NK-92 treated with Interleukin-12 subunit alpha and Interleukin-12 subunit beta, amount 100 ng/mL, for 24 hours (cell line): ENCODE measurements around the gene TNNI3.
"Not testable (repeated sequence)": the region's sequence is repeated elsewhere in the genome, so short reads cannot be mapped to it uniquely, and the experiment has no call there.

Source experiments
- DNase-seq: peaks from one replicate; lab custom pipeline; 2025; lab: John Stamatoyannopoulos, UW

Gene TNNI3

DNA sequence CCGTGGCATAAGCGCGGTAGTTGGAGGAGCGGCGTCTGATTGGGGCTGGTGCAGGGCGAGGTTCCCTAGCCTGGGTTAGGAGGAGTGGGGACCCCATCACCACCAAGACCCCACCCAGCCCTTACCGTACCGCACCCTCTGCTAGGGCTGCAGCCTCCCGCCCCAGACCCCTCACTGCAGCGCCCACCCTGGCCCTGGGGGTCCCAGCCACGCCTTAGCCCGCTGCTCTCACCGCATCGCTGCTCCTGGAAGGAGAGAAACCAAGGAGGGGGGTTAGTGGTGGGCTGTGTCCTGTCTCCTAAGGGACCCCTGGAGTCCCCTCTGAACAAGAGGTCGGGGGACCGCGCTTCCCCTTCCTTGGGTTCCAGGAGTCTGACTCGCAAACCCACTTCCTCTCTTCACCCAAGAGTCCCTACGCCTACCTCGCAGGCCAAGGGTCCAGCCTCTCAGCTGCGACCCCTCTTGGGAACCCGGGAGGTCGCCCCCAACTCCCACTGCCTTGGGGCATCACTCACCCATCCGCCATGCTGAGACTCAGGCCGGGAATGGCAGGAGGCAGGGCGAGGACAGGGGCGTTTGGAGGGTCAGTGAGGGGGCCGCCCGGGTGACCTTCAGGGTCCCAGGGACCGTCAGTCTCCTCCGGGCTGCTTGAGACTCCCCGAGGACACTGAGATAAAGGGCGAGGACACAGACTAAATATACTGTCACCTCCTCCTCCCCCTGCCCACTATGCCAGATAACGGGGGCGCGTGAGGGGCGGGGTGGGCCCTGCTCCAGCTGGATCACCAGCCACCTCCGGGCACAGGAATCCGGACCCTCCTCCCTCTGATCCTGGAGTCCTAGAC lies at the start of gene TNNI3:
TSS of gene TNNI3 (minus strand) at position 669 of the 845 bp plus-strand sequence. CDS start at position 526, 143 bp downstream.
- DNase-seq = no peak

DNA sequence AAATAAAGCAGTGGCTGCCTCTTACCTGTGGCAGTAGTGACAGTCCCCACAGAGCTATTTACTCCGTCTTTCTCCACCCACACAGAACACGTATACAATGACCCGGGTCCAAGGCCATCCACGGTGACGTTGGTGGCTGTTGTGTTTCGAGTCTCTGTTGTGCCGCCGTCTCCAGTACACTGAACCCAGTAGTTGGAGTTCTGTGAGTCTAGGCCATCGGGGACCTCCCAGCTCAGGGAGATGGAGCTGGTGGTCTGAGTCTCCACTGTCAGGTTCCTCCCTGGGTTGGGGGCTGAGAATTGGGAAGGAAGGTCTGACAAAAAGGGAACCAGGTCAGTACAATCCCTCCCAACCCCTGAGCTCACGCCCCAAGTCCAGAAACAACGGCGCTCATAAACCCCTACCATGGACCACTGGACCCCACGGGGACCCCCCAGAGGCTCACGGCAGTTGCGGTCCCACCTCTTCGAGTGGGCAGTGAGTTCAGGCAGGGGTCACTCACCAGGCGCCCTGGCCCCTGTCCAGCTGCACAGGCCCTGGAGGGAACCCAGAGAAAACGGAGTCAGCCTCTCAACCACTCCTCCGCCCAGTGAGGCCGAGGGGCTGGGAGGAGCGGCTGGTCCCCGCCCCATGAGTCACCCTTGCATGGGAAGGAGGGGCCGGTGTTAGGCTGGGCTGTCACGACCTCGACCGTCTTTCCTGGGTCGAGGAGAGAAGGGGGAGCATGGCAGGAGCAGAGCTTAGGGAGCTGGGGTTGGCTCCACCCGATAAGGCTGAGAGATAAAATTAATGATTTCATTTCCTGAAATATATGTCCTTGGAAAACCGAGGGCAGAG lies 49.4 kb upstream of the TNNI3 start:
- DNase-seq = no peak

DNA sequence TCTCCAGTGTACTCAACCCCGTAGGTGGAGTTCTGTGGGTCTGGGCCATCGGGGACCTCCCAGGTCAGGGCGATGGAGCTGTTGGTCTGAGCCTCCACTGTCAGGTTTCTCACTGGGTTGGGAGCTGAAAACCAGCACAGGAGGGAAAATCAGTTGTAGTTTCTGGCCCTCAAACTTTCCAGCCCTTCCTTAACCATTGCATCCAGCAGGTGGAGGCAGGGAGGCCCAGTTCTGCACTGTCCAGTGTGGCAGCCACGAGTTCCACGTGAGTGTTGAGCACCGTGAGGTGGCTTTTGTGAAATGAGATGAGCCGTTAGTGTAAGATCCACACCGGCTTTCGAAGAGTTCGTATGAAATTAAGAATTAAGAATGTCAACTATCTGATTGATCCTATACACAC lies 44.7 kb upstream of the TNNI3 start:
- DNase-seq = not testable (repeated sequence)

DNA sequence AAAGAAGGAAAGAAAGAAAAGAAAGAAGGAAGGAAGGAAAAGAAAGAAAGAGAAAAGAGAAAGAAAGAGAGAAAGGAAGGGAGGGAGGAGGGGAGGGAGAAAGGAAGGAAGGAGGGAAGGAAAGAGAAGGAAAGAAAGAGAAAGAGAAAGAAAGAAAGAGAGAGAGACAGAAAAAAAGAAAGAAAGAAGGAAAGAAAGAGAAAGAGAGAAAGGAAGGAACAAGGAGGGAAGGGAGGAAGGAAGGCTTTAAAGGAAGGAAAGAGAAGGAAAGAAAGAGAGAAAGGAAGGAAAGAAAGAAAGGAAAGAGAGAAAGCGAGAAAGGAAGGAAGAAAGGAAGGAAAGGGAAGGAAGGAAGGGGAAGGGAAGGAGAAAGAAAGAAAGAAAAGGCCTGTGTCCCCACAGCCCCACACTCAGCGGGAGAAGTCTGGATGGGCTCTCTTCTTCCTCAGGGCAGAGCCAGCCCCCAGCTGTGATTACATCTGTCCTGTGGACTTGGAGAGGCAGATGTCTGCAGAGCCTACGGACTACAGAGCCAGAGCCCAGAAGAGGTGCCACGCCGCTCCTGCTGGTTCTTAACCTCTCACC lies 42.2 kb upstream of the TNNI3 start:
- DNase-seq = no peak

DNA sequence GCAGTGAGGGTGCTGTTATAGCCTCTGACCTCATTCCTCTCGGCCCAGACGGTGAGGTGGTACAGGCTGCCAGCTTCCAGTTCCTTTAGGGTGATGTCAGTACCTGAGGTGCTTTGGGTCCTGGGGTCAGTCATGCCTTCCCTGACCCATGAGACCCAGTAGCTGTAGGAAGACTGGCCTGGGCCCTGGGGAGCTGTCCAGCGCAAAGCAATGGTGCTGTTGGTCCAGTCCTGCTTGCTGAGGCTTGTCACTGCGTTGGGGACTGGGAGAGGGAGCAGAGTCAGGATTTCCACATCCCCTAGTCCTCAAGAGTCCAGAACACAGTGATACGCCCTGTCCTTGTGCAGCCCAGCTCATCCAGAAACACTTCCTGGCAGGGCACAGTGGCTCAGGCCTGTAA lies 41.1 kb upstream of the TNNI3 start:
- no peak for DNase-seq

DNA sequence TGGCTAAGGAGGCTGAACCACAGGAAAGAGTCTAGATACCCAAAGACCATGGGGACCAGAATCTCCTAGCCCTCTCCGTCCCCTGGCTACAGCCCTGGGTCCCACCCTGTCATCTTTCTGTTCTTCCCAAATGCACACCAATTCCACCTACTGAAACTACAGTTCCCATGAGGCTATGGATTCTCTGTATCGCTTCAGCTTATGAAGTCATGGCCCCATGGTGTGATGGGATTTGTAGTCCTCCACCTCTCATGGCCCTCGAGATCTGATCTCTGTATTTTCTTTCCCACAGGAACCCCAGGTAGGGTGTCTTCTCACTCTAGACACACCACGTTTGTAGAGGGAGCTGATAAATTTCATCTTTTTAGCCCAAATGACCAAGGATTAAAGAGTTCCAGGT lies 40.0 kb upstream of the TNNI3 start:
- no peak for DNase-seq

DNA sequence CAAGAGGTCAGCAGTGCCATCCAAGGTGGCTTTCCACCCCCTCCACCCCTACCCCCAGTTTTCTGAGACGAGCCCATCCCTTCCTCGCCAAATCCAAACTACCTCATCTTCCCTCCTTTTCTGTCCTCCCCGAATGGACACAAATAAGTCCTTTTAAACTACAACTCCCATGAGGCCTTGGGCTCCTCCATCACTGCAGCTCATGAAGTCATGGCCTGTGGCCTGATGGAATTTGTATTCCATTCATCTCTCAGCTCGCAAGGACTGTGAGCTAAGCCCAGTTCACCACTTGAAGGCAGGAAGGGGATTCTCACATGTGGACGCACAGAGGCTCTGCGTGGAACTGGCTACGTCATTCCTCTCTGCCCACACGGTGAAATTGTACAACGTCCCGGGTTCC lies 39.3 kb upstream of the TNNI3 start:
- DNase-seq = no peak

DNA sequence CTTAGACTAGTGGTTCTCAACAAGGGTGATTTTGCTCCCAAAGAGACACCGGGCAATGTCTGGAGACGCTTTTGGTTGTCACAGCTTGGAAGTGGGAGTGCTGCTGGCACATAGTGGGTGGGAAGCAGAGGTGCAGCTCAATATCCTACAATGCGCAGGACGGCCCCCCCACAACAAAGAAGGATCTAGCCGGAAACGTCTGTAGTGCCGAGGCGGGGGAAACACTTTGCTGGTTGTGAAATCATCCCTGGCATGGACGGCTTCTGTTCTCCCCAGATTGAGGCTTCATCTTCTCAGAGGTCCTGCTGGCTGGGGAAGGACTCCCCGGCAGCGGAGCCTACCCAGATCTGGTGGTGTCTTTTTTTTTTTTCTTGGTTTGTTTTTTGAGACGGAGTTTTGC lies 35.9 kb upstream of the TNNI3 start:
- DNase-seq = no peak

DNA sequence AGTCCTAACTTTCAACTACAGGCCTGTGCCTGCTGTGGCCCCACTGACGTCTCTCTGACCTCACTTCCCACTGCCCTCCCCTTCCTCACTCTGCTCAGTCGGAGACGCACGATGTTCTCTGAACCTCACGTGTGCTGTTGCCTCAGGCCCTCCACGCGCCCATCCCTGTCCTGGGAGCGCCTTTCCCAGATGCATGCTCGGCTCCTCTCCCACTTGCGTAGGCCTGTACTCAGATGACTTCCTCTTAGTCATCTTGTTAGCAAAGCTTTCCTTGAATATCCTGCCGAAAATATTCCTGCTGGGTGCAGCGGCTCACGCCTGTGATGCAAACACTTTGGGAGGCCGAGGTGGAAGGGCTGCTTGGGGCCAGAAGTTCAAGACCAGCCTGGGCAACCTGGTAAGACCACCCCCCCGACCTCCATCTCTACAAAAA lies 31.9 kb upstream of the TNNI3 start:
- no peak for DNase-seq

DNA sequence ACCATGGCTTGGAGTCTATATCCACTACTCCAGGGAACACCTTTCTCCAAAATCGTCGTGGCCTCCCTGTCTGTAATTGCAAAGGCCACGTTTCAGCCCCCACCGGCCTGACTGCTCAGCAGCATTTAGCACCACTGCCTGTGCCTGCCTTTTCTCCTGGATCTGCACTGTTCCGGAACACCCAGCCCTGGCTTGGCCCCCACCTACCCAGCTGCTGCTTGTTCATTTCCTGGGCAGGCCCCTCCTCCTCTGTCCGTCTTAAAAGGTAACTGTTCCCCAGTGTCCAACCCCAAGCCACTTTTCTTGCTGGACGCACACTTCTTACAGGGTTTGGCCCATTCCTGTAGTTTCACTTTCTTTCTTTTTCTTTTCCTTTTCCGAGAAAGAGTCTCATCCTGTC lies 31.1 kb upstream of the TNNI3 start:
- no peak for DNase-seq

DNA sequence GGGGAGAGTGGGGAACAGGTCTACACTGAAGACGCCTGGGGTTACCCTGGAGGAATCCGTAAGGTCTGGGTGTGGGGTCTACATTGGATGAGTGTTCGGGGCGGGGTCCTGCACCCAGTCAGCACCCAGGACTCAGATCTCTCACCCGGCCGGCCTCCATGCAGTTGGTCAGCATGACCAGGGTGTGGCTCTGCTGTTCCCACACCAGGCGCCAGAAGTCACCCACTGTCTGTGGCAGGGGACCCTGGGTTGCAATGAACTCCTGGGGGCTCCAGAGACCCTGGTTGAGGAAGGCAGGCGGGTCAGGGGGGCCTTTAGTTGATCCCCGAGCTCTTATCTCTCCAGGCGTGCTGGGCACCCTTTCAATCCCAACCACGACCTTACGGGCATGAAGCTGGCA lies 28.5 kb upstream of the TNNI3 start:
- no peak for DNase-seq

DNA sequence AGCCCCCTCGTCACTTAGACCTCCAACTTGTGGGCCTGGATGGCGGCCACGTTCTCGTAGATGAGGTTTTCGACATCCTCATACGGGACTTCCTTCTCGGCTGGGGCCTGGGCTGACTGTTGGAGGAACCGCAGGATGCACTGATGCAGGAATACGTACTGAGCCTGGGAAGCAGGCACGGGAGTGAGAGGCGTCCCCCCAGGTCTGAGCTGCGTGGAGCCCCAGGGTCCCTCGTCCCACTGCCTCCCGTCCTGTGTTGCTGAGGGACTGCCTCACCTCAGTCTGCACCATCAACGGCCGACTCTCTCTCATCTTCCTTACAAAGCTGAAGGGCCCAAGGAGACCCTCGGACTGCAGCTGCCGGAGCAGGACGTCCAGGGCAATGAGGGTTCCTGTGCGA lies 24.2 kb upstream of the TNNI3 start:
- DNase-seq = no peak

DNA sequence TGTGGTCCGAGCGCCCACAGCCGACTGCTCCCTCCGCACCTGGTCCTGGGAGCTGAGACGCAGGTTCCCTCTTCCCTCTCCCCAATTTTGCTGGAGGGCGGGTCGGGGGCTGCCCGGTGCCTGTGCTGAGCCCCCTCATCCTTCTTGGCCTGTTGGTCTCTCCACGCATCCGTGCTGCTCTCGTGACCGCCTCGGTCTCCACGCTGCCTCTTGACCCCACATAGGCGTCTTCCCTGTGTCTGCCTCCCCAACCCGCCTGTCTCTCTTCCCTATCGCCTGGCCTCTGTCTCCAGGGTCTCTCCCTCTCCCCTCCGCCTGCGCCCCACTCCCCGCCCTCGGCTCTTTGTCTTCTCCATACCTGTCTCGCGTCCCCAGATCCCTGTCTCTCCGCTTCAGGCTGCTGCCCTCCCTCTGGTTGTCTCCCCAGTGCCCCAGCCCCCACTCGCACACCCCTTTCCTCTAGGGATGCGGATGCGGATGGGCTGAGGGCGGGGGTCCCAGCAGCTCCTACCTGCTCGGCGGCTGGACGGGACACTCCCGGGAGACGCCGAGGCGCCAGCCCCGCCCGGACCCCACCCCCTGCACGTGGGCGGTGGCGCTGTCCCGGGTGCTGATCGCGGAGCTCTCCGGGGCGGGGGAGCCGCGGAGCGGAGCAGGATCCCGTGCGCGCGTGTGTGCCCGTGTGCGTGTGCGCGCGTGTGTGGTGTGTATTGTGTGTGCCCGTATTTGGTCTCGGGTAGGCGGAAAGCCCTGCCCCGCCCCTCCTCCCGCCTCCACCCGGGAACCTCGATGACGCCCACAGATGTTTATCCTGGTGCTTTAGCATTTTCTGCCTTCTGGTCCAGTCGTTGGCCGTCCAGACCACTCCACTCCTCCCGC lies 22.3 kb upstream of the TNNI3 start, which contains the start of gene SYT5:
TSS of gene SYT5 (minus strand) at position 684 of the 879 bp plus-strand sequence. CDS start 1,248 bp downstream, outside the sequence.
- DNase-seq = no peak

DNA sequence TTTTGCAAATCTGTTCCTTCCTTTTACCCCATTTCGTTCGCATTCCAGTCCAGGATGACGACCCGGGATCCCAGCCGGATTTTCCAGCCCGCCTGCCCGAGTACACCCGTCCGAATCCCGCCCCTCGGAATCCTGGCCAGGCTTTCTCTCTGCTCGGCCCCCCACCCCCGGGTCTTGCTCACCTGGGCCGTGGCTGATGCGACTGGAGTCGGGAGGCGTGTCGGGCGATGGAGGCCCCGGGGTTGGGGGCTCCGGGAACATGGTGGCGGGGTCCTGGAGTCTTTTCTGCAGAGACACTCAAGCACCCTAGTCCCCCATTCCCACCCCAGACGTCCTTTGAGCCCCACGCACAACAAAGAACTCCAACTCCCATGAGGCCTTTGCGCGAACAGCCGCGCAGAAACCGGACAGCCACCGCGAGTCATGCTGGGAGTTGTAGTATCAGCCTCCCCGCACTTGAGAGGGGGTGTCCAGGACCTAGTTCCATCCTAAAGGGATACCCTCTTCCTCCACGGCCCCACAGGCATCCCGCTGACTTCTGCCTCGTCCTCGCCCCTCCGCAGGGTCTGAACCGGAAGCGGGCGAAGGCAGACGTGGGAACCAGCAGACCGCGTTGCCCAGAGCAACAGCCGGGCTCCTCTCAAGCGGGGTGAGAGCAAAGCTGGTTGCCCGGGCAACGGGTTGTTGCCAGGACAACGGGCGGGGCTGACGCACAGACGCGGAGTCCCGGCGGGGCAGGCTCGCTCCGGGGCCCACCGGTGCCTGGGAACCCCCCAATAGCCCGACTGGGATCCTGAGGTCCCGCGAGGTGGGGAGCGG lies 21.5 kb upstream of the TNNI3 start:
- peak; percentile 71 for DNase-seq

DNA sequence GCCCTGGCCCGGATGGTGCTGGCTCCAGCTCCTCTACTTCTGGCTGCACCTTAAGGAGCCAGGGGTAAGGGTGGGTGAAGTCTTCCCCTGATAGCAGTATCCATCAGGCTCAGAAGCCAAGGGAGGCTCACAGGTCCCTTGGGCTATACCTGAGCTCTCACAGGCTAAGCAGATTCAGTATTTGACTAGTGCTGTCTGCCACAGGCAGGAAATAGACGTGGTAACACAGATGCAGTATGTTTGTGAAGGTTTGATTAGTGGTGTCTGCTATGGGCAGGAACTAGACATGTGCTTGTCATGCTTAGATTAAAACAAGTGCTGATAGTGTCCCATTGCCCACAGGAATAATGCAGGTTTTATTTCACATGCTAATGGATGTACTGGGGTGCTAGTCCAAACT lies 18.5 kb upstream of the TNNI3 start:
- DNase-seq = no peak

DNA sequence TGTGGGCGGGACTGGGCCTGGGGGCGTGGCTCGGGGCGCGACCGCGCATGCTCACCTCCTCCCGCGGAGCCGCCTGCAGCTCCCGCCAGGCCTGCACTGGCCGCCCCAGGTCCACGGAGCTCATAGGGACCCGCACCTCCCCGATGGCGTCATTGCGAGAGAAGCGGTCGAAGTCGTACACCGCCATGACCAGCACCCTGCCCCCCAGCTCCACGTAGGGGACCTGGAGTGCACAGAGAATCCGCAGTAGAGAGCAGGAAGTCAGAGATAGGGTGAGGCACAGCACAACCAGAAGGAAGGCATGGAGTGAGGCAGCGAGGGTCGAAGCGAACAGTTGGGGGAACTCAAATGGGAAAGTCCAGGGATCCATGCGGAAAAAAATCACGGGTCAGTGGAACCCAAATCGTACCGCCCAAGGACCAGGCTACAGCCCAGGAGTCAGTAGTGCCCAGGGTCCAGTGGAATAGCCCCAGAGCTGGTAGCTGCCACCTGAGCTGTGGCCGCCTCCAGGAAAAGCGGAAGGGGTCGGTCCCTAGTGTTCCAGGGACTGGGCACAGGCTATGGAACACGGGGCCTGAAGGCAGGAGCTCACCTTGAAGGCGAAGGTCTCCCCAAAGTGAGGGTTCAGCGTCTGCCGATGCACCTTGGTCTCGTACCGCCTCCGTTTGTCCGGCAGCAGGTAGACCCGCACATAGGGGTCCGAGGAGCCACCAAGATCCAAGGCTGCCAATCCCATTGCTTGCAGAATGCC lies 17.8 kb upstream of the TNNI3 start:
- DNase-seq = no peak

DNA sequence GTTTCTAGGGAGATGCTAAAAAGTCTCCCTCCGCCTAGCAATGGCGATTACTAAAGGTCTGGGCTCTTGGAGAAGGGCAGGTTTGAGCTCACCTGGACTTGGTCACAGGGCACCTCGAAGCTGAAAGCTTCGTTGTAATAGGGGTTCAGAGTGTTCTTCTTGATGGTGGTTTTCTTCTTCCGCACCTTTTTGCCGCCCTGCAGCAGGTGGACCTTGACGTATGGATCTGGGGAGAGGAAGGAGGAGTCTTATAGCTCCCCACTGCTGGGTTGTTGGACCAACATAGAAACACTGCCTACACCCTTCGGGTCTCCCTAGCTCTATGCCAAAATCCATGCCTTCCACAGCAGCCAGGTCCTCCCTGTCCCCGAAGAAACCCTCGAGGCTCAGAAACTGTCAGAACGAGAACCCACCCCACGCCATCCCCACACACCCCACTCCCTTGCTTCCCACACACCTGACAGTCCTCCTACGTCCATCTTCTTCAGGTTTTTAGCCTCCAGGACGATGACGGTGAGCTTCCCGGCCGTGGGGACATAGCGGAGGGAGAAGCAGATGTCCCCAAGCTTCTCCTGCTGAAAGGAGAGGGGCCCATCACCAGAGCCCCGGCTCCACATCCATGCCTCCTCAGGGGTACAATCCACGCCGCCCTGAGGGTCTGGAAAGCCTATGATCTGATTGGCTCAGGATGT lies 17.0 kb upstream of the TNNI3 start:
- DNase-seq = no peak

DNA sequence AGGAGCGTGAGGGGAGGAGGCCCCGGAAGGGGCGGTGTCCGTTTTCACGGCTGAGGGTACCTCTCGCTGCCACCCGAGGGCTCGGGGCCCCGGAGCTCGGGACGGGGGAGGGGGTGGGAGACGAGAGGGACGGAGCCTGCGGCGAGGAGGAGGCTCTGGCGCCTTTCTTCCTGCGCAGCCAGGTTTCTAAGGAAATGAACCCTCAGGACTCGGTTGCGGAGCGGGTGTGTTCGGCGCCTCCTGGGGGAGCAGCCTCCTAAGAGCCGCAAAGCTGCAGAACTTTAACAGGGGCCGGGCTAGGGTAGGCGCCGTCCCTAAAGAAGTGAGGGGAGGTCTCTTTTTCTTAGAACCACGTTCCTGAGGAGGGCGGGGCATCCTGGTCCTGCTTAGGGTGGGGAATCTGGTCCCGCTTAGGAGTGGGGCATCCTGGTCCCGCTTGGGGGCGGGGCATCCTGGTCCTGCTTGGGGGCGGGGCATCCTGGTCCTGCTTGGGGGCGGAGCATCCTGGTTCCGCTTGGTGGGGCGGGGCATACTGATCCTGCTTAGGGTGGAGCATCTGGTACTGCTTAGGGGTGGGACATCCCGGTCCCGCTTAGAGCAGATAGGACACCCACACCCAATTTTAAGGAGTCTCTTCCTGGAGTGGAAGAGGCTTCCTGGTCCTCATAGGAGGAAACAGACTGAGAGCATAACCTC lies 16.3 kb upstream of the TNNI3 start:
- no peak for DNase-seq

DNA sequence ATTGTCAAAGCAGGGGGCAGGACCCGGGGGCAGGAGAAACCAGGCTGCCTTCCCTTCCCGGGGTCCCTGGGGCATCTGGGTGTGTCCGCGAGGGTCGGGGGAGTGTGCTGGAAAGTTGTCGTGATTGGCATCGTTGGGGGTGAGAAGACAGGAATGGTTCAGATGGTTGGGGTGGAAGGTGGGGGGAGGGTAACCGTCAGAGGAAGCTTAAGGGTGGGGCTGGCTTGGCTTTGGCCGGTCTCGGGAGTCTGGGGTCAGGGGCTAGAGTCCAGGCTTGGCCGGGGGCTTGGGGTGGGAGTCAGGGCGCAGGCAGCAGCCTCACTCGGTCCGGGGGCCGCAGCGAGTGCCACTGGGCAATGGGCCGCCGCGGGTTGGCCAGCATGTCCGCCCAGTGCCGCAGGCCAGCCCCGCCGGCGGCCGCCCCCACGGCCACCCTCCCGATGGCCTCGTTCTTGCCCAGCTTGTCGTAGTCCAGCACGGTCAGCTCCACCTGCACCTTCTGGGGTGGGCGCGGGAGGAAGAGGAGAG lies 15.7 kb upstream of the TNNI3 start:
- DNase-seq = no peak
